Measurements from ENCODE around the gene MRPS34.
A peak's percentile ranks its signal among the peaks of the same experiment; 100 is the strongest.

Gene MRPS34

GRCh38 chr16:1727651-1728624 lies 45.0 kb downstream of the MRPS34 start:
- no peak for DNase-seq (ENCODE audit: low spot score)

GRCh38 chr16:1726661-1727502 lies 46.1 kb downstream of the MRPS34 start:
- DNase-seq (ENCODE audit: low spot score) = no peak

GRCh38 chr16:1724491-1724890 lies 48.4 kb downstream of the MRPS34 start:
- DNase-seq (ENCODE audit: low spot score) = no peak

GRCh38 chr16:1723450-1724147 lies 49.3 kb downstream of the MRPS34 start:
- peak; percentile 75 for DNase-seq (ENCODE audit: low spot score)
